ENCODE measurements around the gene CHRNG.

CHRNG gene

GRCh38 chr2:232575404-232575746 lies 35.9 kb downstream of the CHRNG start:
- no peak for DNase-seq (ENCODE audit: low read depth in 1 of 2, low spot score in 1 of 2)

- no peak for DNase-seq (ENCODE audit: low read depth in 1 of 2, low spot score in 1 of 2)
Measured at GRCh38 chr2:232576995-232577394, 37.5 kb downstream of the CHRNG start.

- no peak for DNase-seq (ENCODE audit: low read depth in 1 of 2, low spot score in 1 of 2)
Measured at GRCh38 chr2:232577841-232578240, 38.3 kb downstream of the CHRNG start.

- DNase-seq (ENCODE audit: low read depth in 1 of 2, low spot score in 1 of 2) = no peak
Measured at GRCh38 chr2:232578626-232579025, 39.1 kb downstream of the CHRNG start.

- no peak for DNase-seq (ENCODE audit: low read depth in 1 of 2, low spot score in 1 of 2)
Measured at GRCh38 chr2:232580648-232580981, 41.1 kb downstream of the CHRNG start.

GRCh38 chr2:232581725-232582124 lies 42.2 kb downstream of the CHRNG start:
- no peak for DNase-seq (ENCODE audit: low read depth in 1 of 2, low spot score in 1 of 2)

GRCh38 chr2:232584238-232584637 lies 44.7 kb downstream of the CHRNG start:
- DNase-seq (ENCODE audit: low read depth in 1 of 2, low spot score in 1 of 2) = no peak

GRCh38 chr2:232586943-232587505 lies 47.5 kb downstream of the CHRNG start:
- DNase-seq (ENCODE audit: low read depth in 1 of 2, low spot score in 1 of 2) = no peak

GRCh38 chr2:232587512-232587911 lies 48.0 kb downstream of the CHRNG start:
- no peak for DNase-seq (ENCODE audit: low read depth in 1 of 2, low spot score in 1 of 2)

GRCh38 chr2:232588031-232588430 lies 48.5 kb downstream of the CHRNG start:
- DNase-seq (ENCODE audit: low read depth in 1 of 2, low spot score in 1 of 2) = no peak

- DNase-seq (ENCODE audit: low read depth in 1 of 2, low spot score in 1 of 2) = no peak
Measured at GRCh38 chr2:232588680-232589585, 49.4 kb downstream of the CHRNG start.

GRCh38 chr2:232592772-232593395 lies 53.4 kb downstream of the CHRNG start:
- no peak for DNase-seq (ENCODE audit: low read depth in 1 of 2, low spot score in 1 of 2)

GRCh38 chr2:232593982-232594381 lies 54.5 kb downstream of the CHRNG start:
- no peak for DNase-seq (ENCODE audit: low read depth in 1 of 2, low spot score in 1 of 2)

Measured in activated CD4-positive, alpha-beta T cell treated with anti-CD3 and anti-CD28 coated beads, Interleukin-2, amount 50 U/mL, for 24 hours (primary cell).